SK-N-SH treated with all-trans-retinoic acid at 6 μM for 48 hours (cell line): ENCODE data around the gene AUTS2.

Experiments
- ATAC-seq: fragments of 200-7000 bp; cut with Tn5 transposase; 3 replicates; pipeline ENCODE4 v1.9.1; 2020; ENCODE audit warnings: mild to moderate bottlenecking, moderate library complexity
- ARNTL ChIP-seq: fragments of 450-650 bp; formaldehyde crosslinking; IDR thresholded peaks from 2 replicates; pipeline ENCODE4 v1.5.0; 2020; ENCODE audit warnings: low read depth, mild to moderate bottlenecking, moderate library complexity, borderline replicate concordance
- CSDC2 ChIP-seq: fragments of 250-450 bp; sonication (Bioruptor Pico); IDR thresholded peaks from 2 replicates; pipeline ENCODE4 v1.5.0; 2020; ENCODE audit warnings: mild to moderate bottlenecking, moderate library complexity
- ESRRG ChIP-seq: fragments of 250-450 bp; sonication (Bioruptor Pico); IDR thresholded peaks from 2 replicates; pipeline ENCODE4 v1.6.1; 2021; ENCODE audit warnings: mild to moderate bottlenecking
- GLIS3 ChIP-seq: fragments of 250-450 bp; sonication (Bioruptor Pico); IDR thresholded peaks from 2 replicates; pipeline ENCODE4 v1.5.0; 2020; ENCODE audit warnings: mild to moderate bottlenecking, moderate library complexity
- ISL1 ChIP-seq: fragments of 250-450 bp; sonication (Bioruptor Pico); IDR thresholded peaks from 2 replicates; pipeline ENCODE4 v2.1.2; 2022; ENCODE audit warnings: mild to moderate bottlenecking, moderate library complexity
- PPARA ChIP-seq: fragments of 250-450 bp; sonication (Bioruptor Pico); IDR thresholded peaks from 2 replicates; pipeline ENCODE4 v1.5.0; 2020; ENCODE audit warnings: mild to moderate bottlenecking, borderline replicate concordance
- RARB ChIP-seq: fragments of 250-450 bp; sonication (Bioruptor Pico); IDR thresholded peaks from 2 replicates; pipeline ENCODE4 v1.8.0; 2021; ENCODE audit warnings: mild to moderate bottlenecking, moderate library complexity
- SNAI2 ChIP-seq: fragments of 250-450 bp; sonication (Bioruptor Pico); IDR thresholded peaks from 2 replicates; pipeline ENCODE4 v1.5.0; 2020; ENCODE audit warnings: mild to moderate bottlenecking, moderate library complexity
- TCF4 ChIP-seq: fragments of 250-450 bp; sonication (Bioruptor Pico); IDR thresholded peaks from 2 replicates; pipeline ENCODE4 v1.8.0; 2021; ENCODE audit warnings: mild to moderate bottlenecking, moderate library complexity, borderline replicate concordance
- TOX ChIP-seq: fragments of 250-450 bp; sonication (Bioruptor Pico); IDR thresholded peaks from 2 replicates; pipeline ENCODE4 v1.8.0; 2021; ENCODE audit warnings: mild to moderate bottlenecking, moderate library complexity, borderline replicate concordance
- ZFP3 ChIP-seq: fragments of 250-450 bp; sonication (Bioruptor Pico); IDR thresholded peaks from 2 replicates; pipeline ENCODE4 v1.5.0; 2020; ENCODE audit warnings: mild to moderate bottlenecking, moderate library complexity
- ZNF565 ChIP-seq: fragments of 450-650 bp; formaldehyde crosslinking; conservative IDR thresholded peaks from 2 replicates; pipeline ENCODE4 v1.5.0; 2020; ENCODE audit warnings: low read depth, mild to moderate bottlenecking, moderate library complexity
- ZNF70 ChIP-seq: fragments of 450-650 bp; formaldehyde crosslinking; IDR thresholded peaks from 2 replicates; pipeline ENCODE4 v1.5.0; 2020; ENCODE audit warnings: mild to moderate bottlenecking, moderate library complexity
- ZNF8 ChIP-seq: fragments of 450-650 bp; formaldehyde crosslinking; IDR thresholded peaks from 2 replicates; pipeline ENCODE4 v1.5.0; 2020; ENCODE audit warnings: mild to moderate bottlenecking, moderate library complexity
- TF ChIP-seq, protein P1 (sequence below): fragments of 250-450 bp; sonication (Bioruptor Pico); IDR thresholded peaks from 2 replicates; pipeline ENCODE4 v1.5.0; 2020; ENCODE audit warnings: mild to moderate bottlenecking, moderate library complexity
- TF ChIP-seq, protein P2 (sequence below): fragments of 250-450 bp; sonication (Bioruptor Pico); IDR thresholded peaks from 2 replicates; pipeline ENCODE4 v1.5.1; 2020; ENCODE audit warnings: low read depth, mild to moderate bottlenecking, moderate library complexity
- TF ChIP-seq, protein P3 (sequence below): fragments of 250-450 bp; sonication (Bioruptor Pico); IDR thresholded peaks from 2 replicates; pipeline ENCODE4 v1.5.1; 2021; ENCODE audit warnings: mild to moderate bottlenecking, moderate library complexity
- TF ChIP-seq, protein P4 (sequence below): fragments of 250-450 bp; sonication (Bioruptor Pico); IDR thresholded peaks from 2 replicates; pipeline ENCODE4 v1.8.0; 2021; ENCODE audit warnings: low read depth, mild to moderate bottlenecking, moderate library complexity, borderline replicate concordance
- TF ChIP-seq, protein P5 (sequence below): fragments of 250-450 bp; sonication (Bioruptor Pico); IDR thresholded peaks from 2 replicates; pipeline ENCODE4 v1.8.0; 2020; ENCODE audit warnings: mild to moderate bottlenecking, moderate library complexity, borderline replicate concordance

The AUTS2 gene

DNA sequence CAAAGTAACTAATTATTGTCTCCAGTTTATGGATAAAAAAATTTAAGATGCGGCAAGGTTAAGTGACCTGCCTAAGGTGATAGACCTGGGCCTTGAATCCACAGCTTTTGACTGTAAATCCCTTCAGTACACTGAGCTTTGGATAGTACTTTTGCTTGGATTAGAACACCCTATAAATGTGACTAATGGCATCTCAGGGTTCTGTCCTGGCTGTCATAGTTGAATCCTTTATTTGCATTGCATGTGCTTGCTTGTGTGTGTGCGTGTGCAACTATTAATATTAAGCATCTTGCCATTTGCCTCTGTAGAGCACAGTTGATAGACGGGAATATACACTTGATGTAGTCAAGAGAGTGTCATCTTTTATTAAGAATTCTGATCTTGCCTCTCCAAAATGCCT lies 228.0 kb downstream of the AUTS2 start (continued):
- no peak for TF ChIP-seq ZNF565

DNA sequence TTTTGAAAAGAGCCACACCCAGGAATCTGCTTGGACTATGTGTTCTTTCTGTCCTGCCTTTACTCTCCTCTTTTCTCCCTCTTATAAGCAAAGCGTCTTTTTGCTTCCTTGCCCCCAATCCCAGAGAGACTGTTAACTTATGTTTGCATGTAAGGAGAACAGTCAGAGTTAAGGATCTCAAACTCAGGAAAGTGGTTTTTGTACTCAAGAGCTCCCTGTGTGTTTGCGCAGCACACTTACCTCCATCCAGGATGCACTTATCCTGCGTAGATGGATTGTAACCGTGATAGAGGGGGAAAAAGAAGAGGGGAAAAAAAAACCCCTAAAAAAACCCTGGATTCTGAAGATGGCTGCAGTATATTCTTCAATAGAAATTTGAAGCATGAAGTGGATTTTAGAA lies 228.9 kb downstream of the AUTS2 start:
- no peak for ATAC-seq
- no peak for TF ChIP-seq SNAI2 (CRISPR knock-in tag)
- no peak for TF ChIP-seq ZNF70 (CRISPR knock-in tag)
- TF ChIP-seq CSDC2 (CRISPR knock-in tag), result no peak
- no peak for TF ChIP-seq ZNF565
- TF ChIP-seq, protein P1, sequence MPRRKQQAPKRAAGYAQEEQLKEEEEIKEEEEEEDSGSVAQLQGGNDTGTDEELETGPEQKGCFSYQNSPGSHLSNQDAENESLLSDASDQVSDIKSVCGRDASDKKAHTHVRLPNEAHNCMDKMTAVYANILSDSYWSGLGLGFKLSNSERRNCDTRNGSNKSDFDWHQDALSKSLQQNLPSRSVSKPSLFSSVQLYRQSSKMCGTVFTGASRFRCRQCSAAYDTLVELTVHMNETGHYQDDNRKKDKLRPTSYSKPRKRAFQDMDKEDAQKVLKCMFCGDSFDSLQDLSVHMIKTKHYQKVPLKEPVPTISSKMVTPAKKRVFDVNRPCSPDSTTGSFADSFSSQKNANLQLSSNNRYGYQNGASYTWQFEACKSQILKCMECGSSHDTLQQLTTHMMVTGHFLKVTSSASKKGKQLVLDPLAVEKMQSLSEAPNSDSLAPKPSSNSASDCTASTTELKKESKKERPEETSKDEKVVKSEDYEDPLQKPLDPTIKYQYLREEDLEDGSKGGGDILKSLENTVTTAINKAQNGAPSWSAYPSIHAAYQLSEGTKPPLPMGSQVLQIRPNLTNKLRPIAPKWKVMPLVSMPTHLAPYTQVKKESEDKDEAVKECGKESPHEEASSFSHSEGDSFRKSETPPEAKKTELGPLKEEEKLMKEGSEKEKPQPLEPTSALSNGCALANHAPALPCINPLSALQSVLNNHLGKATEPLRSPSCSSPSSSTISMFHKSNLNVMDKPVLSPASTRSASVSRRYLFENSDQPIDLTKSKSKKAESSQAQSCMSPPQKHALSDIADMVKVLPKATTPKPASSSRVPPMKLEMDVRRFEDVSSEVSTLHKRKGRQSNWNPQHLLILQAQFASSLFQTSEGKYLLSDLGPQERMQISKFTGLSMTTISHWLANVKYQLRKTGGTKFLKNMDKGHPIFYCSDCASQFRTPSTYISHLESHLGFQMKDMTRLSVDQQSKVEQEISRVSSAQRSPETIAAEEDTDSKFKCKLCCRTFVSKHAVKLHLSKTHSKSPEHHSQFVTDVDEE, result no peak
- no peak for TF ChIP-seq ESRRG (CRISPR knock-in tag)
- no peak for TF ChIP-seq ARNTL (CRISPR knock-in tag)
- TF ChIP-seq PPARA (CRISPR knock-in tag), result no peak
- no peak for TF ChIP-seq ZFP3 (CRISPR knock-in tag)
- TF ChIP-seq, protein P2, sequence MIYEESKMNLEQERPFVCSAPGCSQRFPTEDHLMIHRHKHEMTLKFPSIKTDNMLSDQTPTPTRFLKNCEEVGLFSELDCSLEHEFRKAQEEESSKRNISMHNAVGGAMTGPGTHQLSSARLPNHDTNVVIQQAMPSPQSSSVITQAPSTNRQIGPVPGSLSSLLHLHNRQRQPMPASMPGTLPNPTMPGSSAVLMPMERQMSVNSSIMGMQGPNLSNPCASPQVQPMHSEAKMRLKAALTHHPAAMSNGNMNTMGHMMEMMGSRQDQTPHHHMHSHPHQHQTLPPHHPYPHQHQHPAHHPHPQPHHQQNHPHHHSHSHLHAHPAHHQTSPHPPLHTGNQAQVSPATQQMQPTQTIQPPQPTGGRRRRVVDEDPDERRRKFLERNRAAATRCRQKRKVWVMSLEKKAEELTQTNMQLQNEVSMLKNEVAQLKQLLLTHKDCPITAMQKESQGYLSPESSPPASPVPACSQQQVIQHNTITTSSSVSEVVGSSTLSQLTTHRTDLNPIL (CRISPR knock-in tag), result no peak
- TF ChIP-seq, protein P3, sequence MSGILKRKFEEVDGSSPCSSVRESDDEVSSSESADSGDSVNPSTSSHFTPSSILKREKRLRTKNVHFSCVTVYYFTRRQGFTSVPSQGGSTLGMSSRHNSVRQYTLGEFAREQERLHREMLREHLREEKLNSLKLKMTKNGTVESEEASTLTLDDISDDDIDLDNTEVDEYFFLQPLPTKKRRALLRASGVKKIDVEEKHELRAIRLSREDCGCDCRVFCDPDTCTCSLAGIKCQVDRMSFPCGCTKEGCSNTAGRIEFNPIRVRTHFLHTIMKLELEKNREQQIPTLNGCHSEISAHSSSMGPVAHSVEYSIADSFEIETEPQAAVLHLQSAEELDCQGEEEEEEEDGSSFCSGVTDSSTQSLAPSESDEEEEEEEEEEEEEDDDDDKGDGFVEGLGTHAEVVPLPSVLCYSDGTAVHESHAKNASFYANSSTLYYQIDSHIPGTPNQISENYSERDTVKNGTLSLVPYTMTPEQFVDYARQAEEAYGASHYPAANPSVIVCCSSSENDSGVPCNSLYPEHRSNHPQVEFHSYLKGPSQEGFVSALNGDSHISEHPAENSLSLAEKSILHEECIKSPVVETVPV, result no peak
- TF ChIP-seq, protein P4, sequence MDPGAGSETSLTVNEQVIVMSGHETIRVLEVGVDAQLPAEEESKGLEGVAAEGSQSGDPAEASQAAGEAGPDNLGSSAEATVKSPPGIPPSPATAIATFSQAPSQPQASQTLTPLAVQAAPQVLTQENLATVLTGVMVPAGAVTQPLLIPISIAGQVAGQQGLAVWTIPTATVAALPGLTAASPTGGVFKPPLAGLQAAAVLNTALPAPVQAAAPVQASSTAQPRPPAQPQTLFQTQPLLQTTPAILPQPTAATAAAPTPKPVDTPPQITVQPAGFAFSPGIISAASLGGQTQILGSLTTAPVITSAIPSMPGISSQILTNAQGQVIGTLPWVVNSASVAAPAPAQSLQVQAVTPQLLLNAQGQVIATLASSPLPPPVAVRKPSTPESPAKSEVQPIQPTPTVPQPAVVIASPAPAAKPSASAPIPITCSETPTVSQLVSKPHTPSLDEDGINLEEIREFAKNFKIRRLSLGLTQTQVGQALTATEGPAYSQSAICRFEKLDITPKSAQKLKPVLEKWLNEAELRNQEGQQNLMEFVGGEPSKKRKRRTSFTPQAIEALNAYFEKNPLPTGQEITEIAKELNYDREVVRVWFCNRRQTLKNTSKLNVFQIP, result no peak
- TF ChIP-seq, protein P5, sequence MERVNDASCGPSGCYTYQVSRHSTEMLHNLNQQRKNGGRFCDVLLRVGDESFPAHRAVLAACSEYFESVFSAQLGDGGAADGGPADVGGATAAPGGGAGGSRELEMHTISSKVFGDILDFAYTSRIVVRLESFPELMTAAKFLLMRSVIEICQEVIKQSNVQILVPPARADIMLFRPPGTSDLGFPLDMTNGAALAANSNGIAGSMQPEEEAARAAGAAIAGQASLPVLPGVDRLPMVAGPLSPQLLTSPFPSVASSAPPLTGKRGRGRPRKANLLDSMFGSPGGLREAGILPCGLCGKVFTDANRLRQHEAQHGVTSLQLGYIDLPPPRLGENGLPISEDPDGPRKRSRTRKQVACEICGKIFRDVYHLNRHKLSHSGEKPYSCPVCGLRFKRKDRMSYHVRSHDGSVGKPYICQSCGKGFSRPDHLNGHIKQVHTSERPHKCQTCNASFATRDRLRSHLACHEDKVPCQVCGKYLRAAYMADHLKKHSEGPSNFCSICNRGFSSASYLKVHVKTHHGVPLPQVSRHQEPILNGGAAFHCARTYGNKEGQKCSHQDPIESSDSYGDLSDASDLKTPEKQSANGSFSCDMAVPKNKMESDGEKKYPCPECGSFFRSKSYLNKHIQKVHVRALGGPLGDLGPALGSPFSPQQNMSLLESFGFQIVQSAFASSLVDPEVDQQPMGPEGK (CRISPR knock-in tag), result no peak
- TF ChIP-seq RARB (CRISPR knock-in tag), result no peak
- TF ChIP-seq ISL1, result no peak

DNA sequence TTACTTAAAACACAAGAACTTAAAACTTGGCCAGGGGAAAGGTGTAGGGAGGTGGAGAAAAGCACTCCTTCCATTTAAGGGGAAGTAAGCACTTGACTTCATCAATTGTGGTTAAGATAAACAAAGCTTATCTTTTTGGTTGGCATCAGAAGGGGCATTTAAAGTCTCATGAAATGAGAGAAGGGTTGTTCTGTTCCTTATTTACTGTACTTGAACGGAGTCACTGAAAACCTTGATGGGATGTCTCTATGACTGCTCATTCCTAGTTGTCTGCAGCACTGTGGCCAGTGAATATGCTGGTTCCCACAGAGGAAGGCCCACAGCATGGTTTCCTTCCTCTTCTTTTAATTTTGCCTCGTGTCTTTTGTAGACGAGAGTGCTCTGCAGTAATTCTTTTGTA lies 229.3 kb downstream of the AUTS2 start:
- ATAC-seq, result no peak
- TF ChIP-seq TOX (CRISPR knock-in tag), result no peak
- TF ChIP-seq ZNF565, result no peak
- TF ChIP-seq PPARA (CRISPR knock-in tag), result no peak
- no peak for TF ChIP-seq GLIS3 (CRISPR knock-in tag)
- no peak for TF ChIP-seq CSDC2 (CRISPR knock-in tag)
- TF ChIP-seq SNAI2 (CRISPR knock-in tag), result no peak
- TF ChIP-seq RARB (CRISPR knock-in tag), result no peak
- no peak for TF ChIP-seq TCF4 (CRISPR knock-in tag)
- TF ChIP-seq, protein P4, result no peak
- TF ChIP-seq ARNTL (CRISPR knock-in tag), result no peak
- no peak for TF ChIP-seq ZFP3 (CRISPR knock-in tag)
- no peak for TF ChIP-seq ESRRG (CRISPR knock-in tag)
- TF ChIP-seq ZNF8 (CRISPR knock-in tag), result no peak
